ENCODE measurements around the gene INPP5D.
"Not testable (repeated sequence)": the region's sequence is repeated elsewhere in the genome, so short reads cannot be mapped to it uniquely, and the experiment has no call there.

Gene INPP5D

GRCh38 chr2:233098618-233099017 is 38.5 kb downstream of the INPP5D start:
- ATAC-seq: peak; percentile 52; the same call in 2 of the 3 replicates
- TF ChIP-seq ZFP3 (CRISPR knock-in tag; IDR thresholded peaks at IDR 0.05) (no peak), ZNF565 (CRISPR knock-in tag; conservative IDR thresholded peaks at IDR 0.05; ENCODE audit: low read depth) (no peak), BACH2 (CRISPR knock-in tag; IDR thresholded peaks at IDR 0.05; ENCODE audit: borderline replicate concordance) (no peak), RARB (CRISPR knock-in tag; IDR thresholded peaks at IDR 0.05) (no peak)

GRCh38 chr2:233099820-233100191 is 39.7 kb downstream of the INPP5D start:
- ATAC-seq: not testable (repeated sequence)

GRCh38 chr2:233100192-233100998 is 40.3 kb downstream of the INPP5D start:
- TF ChIP-seq ZC3H10 (CRISPR knock-in tag; IDR thresholded peaks at IDR 0.05) (no peak), SNAI2 (CRISPR knock-in tag; IDR thresholded peaks at IDR 0.05) (no peak), OSR1 (CRISPR knock-in tag; IDR thresholded peaks at IDR 0.05) (no peak), ZFP3 (CRISPR knock-in tag; IDR thresholded peaks at IDR 0.05) (no peak), ZNF565 (CRISPR knock-in tag; conservative IDR thresholded peaks at IDR 0.05; ENCODE audit: low read depth) (no peak), ZNF8 (CRISPR knock-in tag; IDR thresholded peaks at IDR 0.05) (no peak), BACH2 (CRISPR knock-in tag; IDR thresholded peaks at IDR 0.05; ENCODE audit: borderline replicate concordance) (no peak), TCF4 (CRISPR knock-in tag; IDR thresholded peaks at IDR 0.05; ENCODE audit: borderline replicate concordance) (no peak), POU6F1 (CRISPR knock-in tag; IDR thresholded peaks at IDR 0.05; ENCODE audit: borderline replicate concordance, low read depth) (no peak), GLIS3 (CRISPR knock-in tag; IDR thresholded peaks at IDR 0.05) (no peak), ISL1 (CRISPR knock-in tag; IDR thresholded peaks at IDR 0.05) (no peak), PATZ1 (CRISPR knock-in tag; IDR thresholded peaks at IDR 0.05; ENCODE audit: borderline replicate concordance) (no peak), ZNF70 (CRISPR knock-in tag; IDR thresholded peaks at IDR 0.05) (no peak), PPARA (CRISPR knock-in tag; IDR thresholded peaks at IDR 0.05; ENCODE audit: borderline replicate concordance) (no peak), ARNTL (CRISPR knock-in tag; IDR thresholded peaks at IDR 0.05; ENCODE audit: borderline replicate concordance, low read depth) (no peak), RARB (CRISPR knock-in tag; IDR thresholded peaks at IDR 0.05) (no peak), CREB5 (CRISPR knock-in tag; IDR thresholded peaks at IDR 0.05; ENCODE audit: low read depth) (no peak), CSDC2 (CRISPR knock-in tag; IDR thresholded peaks at IDR 0.05) (no peak), TOX (CRISPR knock-in tag; IDR thresholded peaks at IDR 0.05; ENCODE audit: borderline replicate concordance) (no peak), ZFP30 (CRISPR knock-in tag; IDR thresholded peaks at IDR 0.05) (no peak)
- no peak for ATAC-seq

GRCh38 chr2:233101141-233101540 is 41.0 kb downstream of the INPP5D start:
- no peak for ATAC-seq
- TF ChIP-seq ZNF565 (CRISPR knock-in tag; conservative IDR thresholded peaks at IDR 0.05; ENCODE audit: low read depth) (no peak), OSR1 (CRISPR knock-in tag; IDR thresholded peaks at IDR 0.05) (no peak)

- TF ChIP-seq SNAI2 (CRISPR knock-in tag; IDR thresholded peaks at IDR 0.05): no peak
- no peak for TF ChIP-seq ZNF70 (CRISPR knock-in tag; IDR thresholded peaks at IDR 0.05)
- no peak for TF ChIP-seq RARB (CRISPR knock-in tag; IDR thresholded peaks at IDR 0.05)
- TF ChIP-seq ESRRG (CRISPR knock-in tag; IDR thresholded peaks at IDR 0.05): no peak
- TF ChIP-seq CSRNP3 (CRISPR knock-in tag; IDR thresholded peaks at IDR 0.05): no peak
- TF ChIP-seq TSHZ2 (CRISPR knock-in tag; IDR thresholded peaks at IDR 0.05): no peak
- no peak for TF ChIP-seq ZFP3 (CRISPR knock-in tag; IDR thresholded peaks at IDR 0.05)
- ATAC-seq: no peak
Observed at GRCh38 chr2:233101816-233102215, 41.7 kb downstream of the INPP5D start.

Measured in SK-N-SH treated with all-trans-retinoic acid at 6 μM for 48 hours (cell line).